Osteoblast (primary cell): ENCODE data around the gene NUBPL. TPM values are rescaled to one million over a fixed set of nuclear protein-coding genes. Genes with fewer than 3 reads are reported as not detected.
"Not testable (repeated sequence)": the region's sequence is repeated elsewhere in the genome, so short reads cannot be mapped to it uniquely, and the experiment has no call there.

Experiments
- DNase-seq: peaks from one replicate; pipeline ENCODE4 v3.0.0; 2011; ENCODE audit warnings: low spot score, mixed read lengths; ENCODE audit not compliant: insufficient read length; ENCODE audit errors: missing footprints
- H2AFZ ChIP-seq: 2 replicates; pipeline ENCODE4 v1.6.0; 2011; ENCODE audit warnings: mild to moderate bottlenecking, low read length
- H3K27ac ChIP-seq: 2 replicates; pipeline ENCODE4 v1.5.1; 2011; ENCODE audit warnings: mild to moderate bottlenecking, low read depth, low read length, moderate library complexity
- H3K27me3 ChIP-seq: 2 replicates; pipeline ENCODE4 v1.6.0; 2012; ENCODE audit warnings: mild to moderate bottlenecking, control low read depth, inconsistent platforms, low read length, moderate library complexity; ENCODE audit not compliant: insufficient read depth
- H3K36me3 ChIP-seq: 2 replicates; pipeline ENCODE4 v1.5.1; 2011; ENCODE audit warnings: mild to moderate bottlenecking, low read length, control low read depth, moderate library complexity; ENCODE audit not compliant: insufficient read depth
- H3K4me1 ChIP-seq: 2 replicates; pipeline ENCODE4 v1.5.1; 2011; ENCODE audit warnings: mild to moderate bottlenecking, low read length, control low read depth, moderate library complexity; ENCODE audit not compliant: insufficient read depth
- H3K4me2 ChIP-seq: 2 replicates; pipeline ENCODE4 v1.6.0; 2011; ENCODE audit warnings: mild to moderate bottlenecking, low read length; ENCODE audit not compliant: insufficient read depth
- H3K4me3 ChIP-seq: fragments of 200-600 bp; sonication (generic); 3 replicates; pipeline ENCODE4 v1.5.1; 2012; ENCODE audit warnings: mild to moderate bottlenecking, low read length, inconsistent platforms; ENCODE audit not compliant: insufficient read depth
- H3K79me2 ChIP-seq: 2 replicates; pipeline ENCODE4 v1.6.0; 2012; ENCODE audit warnings: mild to moderate bottlenecking, low read length, control low read depth, inconsistent platforms; ENCODE audit not compliant: insufficient read depth
- H3K9me3 ChIP-seq: 2 replicates; pipeline ENCODE4 v1.5.1; 2011; ENCODE audit warnings: low read depth, low read length, control low read depth
- H4K20me1 ChIP-seq: 2 replicates; pipeline ENCODE4 v1.6.0; 2012; ENCODE audit warnings: mild to moderate bottlenecking, low read length, control low read depth; ENCODE audit not compliant: insufficient read depth
- CTCF ChIP-seq: IDR thresholded peaks from 2 replicates; pipeline ENCODE4 v1.5.1; 2011; ENCODE audit warnings: mild to moderate bottlenecking, low read depth, low read length, moderate library complexity; ENCODE audit errors: extremely low read depth
- total RNA-seq: library from RNA; depleted of rRNA; stranded (reverse); fragments of >200 nt; gene quantifications from 2 replicates; pipeline ENCODE4 v1.2.3, GENCODE V29; 2012

The NUBPL gene
- total RNA-seq, 1 donor: 11.6 TPM

- H3K27me3 ChIP-seq: no peaks in the 10 kb centered on the region
- H3K79me2 ChIP-seq: no peaks in the 10 kb centered on the region
- H3K4me1 ChIP-seq: no peaks in the 10 kb centered on the region
- H4K20me1 ChIP-seq: no peaks in the 10 kb centered on the region
- H3K9me3 ChIP-seq: no peaks in the 10 kb centered on the region
- TF ChIP-seq CTCF: no peak
- no peak overlapping the region for H3K4me3 ChIP-seq
- H3K27ac ChIP-seq: no peak overlapping the region
- H2AFZ ChIP-seq: no peak overlapping the region
- no peak overlapping the region for H3K4me2 ChIP-seq
- no peaks in the 10 kb centered on the region for H3K36me3 ChIP-seq
- DNase-seq: no peak
Measured at GRCh38 chr14:31749275-31749674, 188.1 kb downstream of the NUBPL start.

- not testable (repeated sequence) for H3K36me3 ChIP-seq, H3K27me3 ChIP-seq, H4K20me1 ChIP-seq, H3K4me2 ChIP-seq, H3K9me3 ChIP-seq, DNase-seq, H3K4me3 ChIP-seq, H3K4me1 ChIP-seq, H3K27ac ChIP-seq, H3K79me2 ChIP-seq, H2AFZ ChIP-seq
Measured at GRCh38 chr14:31751047-31751446, 189.8 kb downstream of the NUBPL start.

DNA sequence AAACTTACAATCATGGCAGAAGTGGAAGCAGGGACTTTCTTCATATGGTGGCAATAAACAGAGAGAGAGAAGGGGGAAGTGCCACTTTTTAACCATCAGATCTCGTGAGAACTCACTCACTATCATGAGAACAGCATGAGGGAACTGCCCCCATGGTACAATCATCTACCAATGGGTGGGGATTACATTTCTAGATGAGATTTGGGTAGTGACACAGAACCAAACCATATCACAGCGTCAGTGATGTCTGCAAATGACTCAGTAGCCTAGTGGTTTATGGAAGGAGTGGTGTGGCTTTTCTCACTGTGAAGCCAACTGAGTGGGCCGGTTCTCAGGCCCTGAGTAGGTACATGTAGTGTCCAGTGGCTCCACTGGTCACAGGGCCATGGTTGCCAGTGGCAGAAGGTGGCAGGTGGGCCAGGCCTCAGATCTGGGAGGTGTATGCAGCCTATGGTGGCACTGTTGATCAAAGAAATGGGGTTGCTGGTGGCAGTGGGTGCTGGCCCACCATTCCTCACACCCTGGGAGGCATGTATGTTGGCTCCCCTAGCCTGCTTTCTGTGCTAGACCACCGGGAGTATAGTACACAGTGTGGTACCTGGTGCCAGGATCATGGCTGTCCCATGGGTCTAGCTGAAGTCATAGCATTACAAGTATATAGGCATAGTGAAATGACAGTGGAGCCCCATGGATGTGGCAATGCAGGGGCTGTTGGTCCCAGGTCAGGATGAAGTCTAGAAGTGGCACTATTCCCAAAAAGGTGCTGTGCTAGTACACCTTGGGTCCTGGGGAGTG lies 191.9 kb downstream of the NUBPL start:
- no peak overlapping the region for H2AFZ ChIP-seq
- no peaks in the 10 kb centered on the region for H3K4me1 ChIP-seq
- H3K27ac ChIP-seq: no peak overlapping the region
- no peaks in the 10 kb centered on the region for H4K20me1 ChIP-seq
- no peak overlapping the region for H3K4me2 ChIP-seq
- H3K79me2 ChIP-seq: no peaks in the 10 kb centered on the region
- TF ChIP-seq CTCF: no peak
- DNase-seq: no peak
- H3K9me3 ChIP-seq: no peaks in the 10 kb centered on the region
- no peaks in the 10 kb centered on the region for H3K36me3 ChIP-seq
- H3K4me3 ChIP-seq: no peak overlapping the region
- H3K27me3 ChIP-seq: no peaks in the 10 kb centered on the region

DNA sequence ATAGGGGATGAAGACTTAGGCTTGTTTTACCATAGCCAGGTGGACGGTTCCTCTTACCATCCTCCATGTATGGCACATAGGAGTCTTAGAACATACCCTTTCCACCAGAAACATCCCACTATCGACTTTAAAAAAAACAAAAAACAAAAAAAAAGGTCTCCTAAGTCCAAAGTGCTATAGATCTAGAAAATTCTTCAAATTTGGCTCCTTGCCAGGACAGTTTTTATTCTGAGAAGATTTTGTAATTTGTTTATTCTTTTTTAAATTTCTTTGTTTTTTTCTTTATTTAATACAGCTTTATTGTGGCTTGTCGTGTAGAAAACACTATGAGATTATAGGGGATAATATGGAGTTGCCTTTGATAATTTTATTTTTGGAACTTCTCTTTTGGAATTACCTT lies 197.7 kb downstream of the NUBPL start:
- no peaks in the 10 kb centered on the region for H3K79me2 ChIP-seq
- H3K9me3 ChIP-seq: no peaks in the 10 kb centered on the region
- no peak overlapping the region for H3K27ac ChIP-seq
- no peak overlapping the region for H3K4me3 ChIP-seq
- H2AFZ ChIP-seq: no peak overlapping the region
- DNase-seq: no peak
- no peak overlapping the region for H3K4me2 ChIP-seq
- H3K27me3 ChIP-seq: no peaks in the 10 kb centered on the region
- TF ChIP-seq CTCF: no peak
- H3K36me3 ChIP-seq: no peaks in the 10 kb centered on the region
- H4K20me1 ChIP-seq: no peaks in the 10 kb centered on the region
- no peaks in the 10 kb centered on the region for H3K4me1 ChIP-seq
